Anterior cingulate cortex (tissue), 58 donors: ENCODE results near the gene GNG7.

Experiments
- DNase-seq, 58 donors: peaks; one replicate each; lab custom pipeline; 2025; lab: John Stamatoyannopoulos, UW

The GNG7 gene

DNA sequence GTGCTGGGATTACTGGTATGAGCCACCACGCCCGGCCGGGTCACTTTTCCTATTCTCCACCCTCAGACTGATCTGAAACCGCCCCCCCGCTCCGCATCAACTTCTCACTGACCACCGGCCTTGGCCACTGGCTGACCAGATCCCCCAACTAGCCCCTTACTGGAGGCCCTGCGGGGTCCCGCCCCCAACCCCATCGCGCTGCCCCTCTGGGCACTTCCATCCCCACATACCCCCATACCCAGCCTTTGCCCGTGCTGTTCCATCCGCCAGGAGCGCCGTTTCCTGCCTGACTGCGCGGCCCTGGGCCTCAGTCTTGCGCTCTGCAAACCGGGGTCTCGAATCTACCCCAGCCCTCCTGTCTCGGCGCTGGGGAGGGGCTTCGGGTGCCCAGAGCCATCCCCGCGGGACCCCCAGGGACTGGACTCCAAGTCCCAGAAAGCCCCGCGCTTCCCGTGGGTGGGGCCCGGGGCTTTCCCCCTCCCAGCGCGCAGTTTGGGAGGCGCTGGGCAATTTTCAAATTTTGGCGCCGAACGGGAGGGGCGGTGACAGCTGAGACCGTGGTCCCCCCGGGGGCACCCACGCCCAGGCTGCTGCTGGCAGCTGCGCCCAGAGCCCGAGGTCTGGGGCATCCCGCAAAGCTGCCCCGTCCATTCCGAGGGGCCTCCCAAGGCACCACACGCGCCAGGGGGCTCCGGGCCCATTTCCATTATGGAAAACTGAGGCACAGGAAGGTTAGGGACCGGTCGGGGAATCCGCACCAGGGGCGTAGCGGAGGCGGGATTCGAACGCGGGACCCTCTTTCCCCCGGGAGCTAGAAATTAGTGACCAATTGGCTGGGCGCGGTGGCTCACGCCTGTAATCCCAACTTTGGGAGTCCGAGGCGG lies 240.5 kb downstream of the GNG7 start:
- DNase-seq, result peak in 12 of 58 donors; percentile 3 to 40 (median 24)
